Spinal cord (tissue), 10 donors: Measurements from ENCODE around the gene AUTS2. TPM values are rescaled to one million over a fixed set of nuclear protein-coding genes. Genes with fewer than 3 reads are reported as not detected.

Experiments
- DNase-seq, 6 donors: peaks; one replicate each; pipeline versions ENCODE4 v3.0.0 to v3.0.0-alpha.2; 2013 to 2015; ENCODE audit warnings: low spot score in 6 of 6, low read depth in 4 of 6
- H3K27ac ChIP-seq: one replicate; pipeline ENCODE4 v1.5.1; 2013; ENCODE audit warnings: low read depth, low read length, control low read depth
- H3K27me3 ChIP-seq: one replicate; pipeline ENCODE4 v1.6.1; 2013; ENCODE audit warnings: low read length; ENCODE audit not compliant: control insufficient read depth, insufficient read depth
- H3K36me3 ChIP-seq: one replicate; pipeline ENCODE4 v1.6.1; 2013; ENCODE audit warnings: low read length; ENCODE audit not compliant: control insufficient read depth, insufficient read depth
- H3K4me1 ChIP-seq: one replicate; pipeline ENCODE4 v1.6.1; 2013; ENCODE audit warnings: low read length; ENCODE audit not compliant: control insufficient read depth, insufficient read depth
- H3K4me3 ChIP-seq: one replicate; pipeline ENCODE4 v1.5.1; 2013; ENCODE audit warnings: low read depth, low read length, control low read depth
- H3K9me3 ChIP-seq: one replicate; pipeline ENCODE4 v1.6.1; 2013; ENCODE audit warnings: low read length; ENCODE audit not compliant: control insufficient read depth, insufficient read depth
- WGBS: methylation state at CpG from one replicate; pipeline ENCODE4 v1.1.5; 2013; ENCODE audit warnings: missing lambda C conversion rate; ENCODE audit not compliant: insufficient coverage; 5-methylcytosine and 5-hydroxymethylcytosine counted together
- polyA plus RNA-seq, 2 donors: library from polyadenylated mRNA; unstranded; fragments of 120-200 nt; gene quantifications; one replicate each; pipeline ENCODE4 v1.2.1, GENCODE V29; 2013; ENCODE audit not compliant: insufficient read length in 2 of 2
- total RNA-seq, 2 donors: library from RNA; depleted of rRNA in 1 of 2; stranded (reverse); fragments of 120-200 nt in 1 of 2; fragments of >200 nt in 1 of 2; gene quantifications; one replicate each; pipeline versions ENCODE4 v1.2.3 to v1.2.4, GENCODE V29; 2013 to 2014
- donor health status: healthy.

Gene AUTS2
- total and polyA plus RNA-seq, 4 donors, result 56.2 to 214 (median 135) TPM

- WGBS, result 83% methylated on average over 18 of the region's 25 CpGs
- Histone ChIP-seq H3K4me3 (no peak overlapping the region), H3K4me1 (peaks cover 13% of the 10 kb centered on the region), H3K9me3 (no peaks in the 10 kb centered on the region), H3K27ac (no peak overlapping the region), H3K27me3 (no peaks in the 10 kb centered on the region), H3K36me3 (peaks cover 64% of the 10 kb centered on the region)
- DNase-seq, result no peak
These were observed 1189.0 kb downstream of the AUTS2 start for GRCh38 chr7:70787286-70787685.

- Histone ChIP-seq H3K27me3 (no peaks in the 10 kb centered on the region), H3K9me3 (no peaks in the 10 kb centered on the region), H3K4me3 (no peak overlapping the region), H3K4me1 (peaks cover 9% of the 10 kb centered on the region), H3K36me3 (peaks cover 64% of the 10 kb centered on the region), H3K27ac (no peak overlapping the region)
- no peak for DNase-seq
- WGBS, result 100% methylated on average over 2 of the region's 8 CpGs
These were observed 1189.5 kb downstream of the AUTS2 start for GRCh38 chr7:70787771-70788170.

- no peak for DNase-seq
- Histone ChIP-seq H3K9me3 (no peaks in the 10 kb centered on the region), H3K4me1 (peaks cover 4% of the 10 kb centered on the region), H3K4me3 (no peak overlapping the region), H3K27ac (no peak overlapping the region), H3K36me3 (peaks cover 66% of the 10 kb centered on the region), H3K27me3 (no peaks in the 10 kb centered on the region)
- WGBS, result 93% methylated on average over 4 of the region's 7 CpGs
These were observed 1190.0 kb downstream of the AUTS2 start for GRCh38 chr7:70788276-70788675.

GRCh38 chr7:70789481-70790214, 1191.4 kb downstream of the AUTS2 start:
- 97% methylated on average over 38 of the region's 43 CpGs for WGBS
- Histone ChIP-seq H3K4me1 (peaks cover 6% of the 10 kb centered on the region), H3K4me3 (no peak overlapping the region), H3K27me3 (no peaks in the 10 kb centered on the region), H3K36me3 (peaks cover 59% of the 10 kb centered on the region), H3K27ac (no peak overlapping the region), H3K9me3 (no peaks in the 10 kb centered on the region)
- no peak for DNase-seq

- no peaks in the 10 kb centered on the region for H3K27me3 ChIP-seq
- 94% methylated on average over 54 of the region's 63 CpGs for WGBS
- H3K9me3 ChIP-seq, result no peaks in the 10 kb centered on the region
- H3K4me1 ChIP-seq, result peaks cover 6% of the 10 kb centered on the region
- H3K4me3 ChIP-seq, result no peak overlapping the region
- H3K36me3 ChIP-seq, result peaks cover 54% of the 10 kb centered on the region
- H3K27ac ChIP-seq, result no peak overlapping the region
- no peak for DNase-seq
These were observed 1192.2 kb downstream of the AUTS2 start for GRCh38 chr7:70790215-70791073.

- H3K27me3 ChIP-seq, result no peaks in the 10 kb centered on the region
- H3K9me3 ChIP-seq, result no peaks in the 10 kb centered on the region
- WGBS, result 97% methylated on average over 5 of the region's 6 CpGs
- no peak for DNase-seq
- H3K4me3 ChIP-seq, result no peak overlapping the region
- peaks cover 6% of the 10 kb centered on the region for H3K4me1 ChIP-seq
- peaks cover 46% of the 10 kb centered on the region for H3K36me3 ChIP-seq
- H3K27ac ChIP-seq, result no peak overlapping the region
These were observed 1193.1 kb downstream of the AUTS2 start for GRCh38 chr7:70791341-70791740.

GRCh38 chr7:70793060-70793459, 1194.8 kb downstream of the AUTS2 start:
- H3K4me1 ChIP-seq, result peaks cover 2% of the 10 kb centered on the region
- WGBS, result 77% methylated on average over 6 of the region's 8 CpGs
- H3K4me3 ChIP-seq, result no peak overlapping the region
- no peak for DNase-seq
- no peaks in the 10 kb centered on the region for H3K9me3 ChIP-seq
- H3K27me3 ChIP-seq, result no peaks in the 10 kb centered on the region
- peaks cover 36% of the 10 kb centered on the region for H3K36me3 ChIP-seq
- no peak overlapping the region for H3K27ac ChIP-seq

- Histone ChIP-seq H3K27ac (no peak overlapping the region), H3K36me3 (peaks cover 31% of the 10 kb centered on the region), H3K9me3 (no peaks in the 10 kb centered on the region), H3K4me1 (peaks cover 2% of the 10 kb centered on the region), H3K27me3 (no peaks in the 10 kb centered on the region), H3K4me3 (no peak overlapping the region)
- WGBS, result 45% methylated on average over 6 of the region's 9 CpGs
- DNase-seq, result peak in 1 of 6 donors; percentile 68
These were observed 1195.5 kb downstream of the AUTS2 start for GRCh38 chr7:70793821-70794220.

GRCh38 chr7:70794962-70795361, 1196.7 kb downstream of the AUTS2 start:
- DNase-seq, result peak in 1 of 6 donors; percentile 1
- H3K9me3 ChIP-seq, result peaks cover 3% of the 10 kb centered on the region
- H3K27me3 ChIP-seq, result no peaks in the 10 kb centered on the region
- peaks cover 2% of the 10 kb centered on the region for H3K4me1 ChIP-seq
- 94% methylated on average over 3 of the region's 8 CpGs for WGBS
- H3K36me3 ChIP-seq, result peaks cover 20% of the 10 kb centered on the region
- H3K4me3 ChIP-seq, result no peak overlapping the region
- no peak overlapping the region for H3K27ac ChIP-seq
